Mesothelial cell of epicardium (in vitro differentiated cells): Measurements from ENCODE around the gene EZH2. TPM values are rescaled to one million over a fixed set of nuclear protein-coding genes. Genes with fewer than 3 reads are reported as not detected.

Experiments used
- DNase-seq, 2 experiments: peaks; one replicate each; pipeline ENCODE4 v3.0.0; 2021; ENCODE audit warnings: low spot score in 2 of 2; ENCODE audit not compliant: unreplicated experiment in 2 of 2
- H3K27ac Mint-ChIP-seq: 2 replicates; pipeline ENCODE4 v1.8.0; 2021; ENCODE audit warnings: mixed read lengths
- H3K27me3 Mint-ChIP-seq: 2 replicates; pipeline ENCODE4 v1.8.0; 2021; ENCODE audit warnings: low read depth, mixed read lengths
- H3K36me3 Mint-ChIP-seq: 2 replicates; pipeline ENCODE4 v1.8.0; 2021; ENCODE audit warnings: mixed read lengths
- H3K4me1 Mint-ChIP-seq: 2 replicates; pipeline ENCODE4 v1.8.0; 2021; ENCODE audit warnings: mixed read lengths
- H3K4me3 Mint-ChIP-seq: 2 replicates; pipeline ENCODE4 v1.8.0; 2021; ENCODE audit warnings: mild to moderate bottlenecking, moderate library complexity, mixed read lengths
- H3K9me3 Mint-ChIP-seq: 2 replicates; pipeline ENCODE4 v1.8.0; 2021; ENCODE audit warnings: mixed read lengths
- total RNA-seq: library from RNA; stranded (reverse); gene quantifications from 3 replicates; pipeline ENCODE4 v1.2.1, GENCODE V29; 2021
- TF ChIP-seq, protein P1 (sequence below): fragments of 200-600 bp; sonication (generic); IDR thresholded peaks from one replicate; pipeline ENCODE4 v1.5.0; 2021; ENCODE audit warnings: antibody characterized with exemption; ENCODE audit not compliant: unreplicated experiment

Gene EZH2
- total RNA-seq, 1 donor from 2014 or later = 29.2 TPM

DNA sequence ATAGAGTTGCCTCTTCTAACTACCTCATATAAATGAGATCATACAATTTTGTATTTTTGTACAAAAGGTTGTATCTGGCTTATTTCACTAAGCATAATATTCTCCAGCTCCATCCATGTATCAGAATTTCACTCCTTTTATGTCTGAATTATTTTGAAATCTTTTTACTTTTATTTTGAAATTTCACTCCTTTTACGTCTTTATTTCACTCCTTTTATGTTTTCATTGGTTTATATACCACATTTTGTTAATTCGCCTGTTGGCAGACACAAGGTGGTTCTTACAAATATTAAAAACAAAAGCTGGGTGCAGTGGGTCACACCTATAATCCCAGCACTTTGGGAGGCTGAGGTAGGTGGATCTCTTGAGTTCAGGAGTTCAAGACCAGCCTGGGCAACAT lies 5.8 kb downstream of the EZH2 start:
- no peak overlapping the region for H3K27ac Mint-ChIP-seq

DNA sequence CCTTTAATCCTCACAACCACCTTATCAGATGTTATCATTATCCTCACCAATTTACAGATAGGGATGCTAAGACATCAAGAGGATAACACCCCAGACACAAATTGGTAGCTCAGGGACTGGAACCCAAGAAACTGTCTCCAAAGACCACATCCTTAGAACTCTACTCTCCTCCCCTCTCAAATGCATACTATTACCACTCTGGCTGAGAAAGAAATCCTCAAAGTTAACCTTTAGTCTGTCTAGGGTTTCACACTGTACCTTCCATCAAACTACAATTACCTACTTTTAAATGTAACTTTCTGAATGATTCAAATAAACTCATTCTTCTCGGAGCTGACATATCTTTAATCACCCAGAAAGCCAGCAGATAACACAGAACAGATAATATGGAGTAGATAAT lies 6.6 kb downstream of the EZH2 start:
- H3K9me3 Mint-ChIP-seq = no peaks in the 10 kb centered on the region
- no peak overlapping the region for H3K27ac Mint-ChIP-seq
- no peak for DNase-seq
- no peaks in the 10 kb centered on the region for H3K36me3 Mint-ChIP-seq
- peaks cover 13% of the 10 kb centered on the region for H3K4me1 Mint-ChIP-seq
- no peaks in the 10 kb centered on the region for H3K27me3 Mint-ChIP-seq
- TF ChIP-seq, protein P1, sequence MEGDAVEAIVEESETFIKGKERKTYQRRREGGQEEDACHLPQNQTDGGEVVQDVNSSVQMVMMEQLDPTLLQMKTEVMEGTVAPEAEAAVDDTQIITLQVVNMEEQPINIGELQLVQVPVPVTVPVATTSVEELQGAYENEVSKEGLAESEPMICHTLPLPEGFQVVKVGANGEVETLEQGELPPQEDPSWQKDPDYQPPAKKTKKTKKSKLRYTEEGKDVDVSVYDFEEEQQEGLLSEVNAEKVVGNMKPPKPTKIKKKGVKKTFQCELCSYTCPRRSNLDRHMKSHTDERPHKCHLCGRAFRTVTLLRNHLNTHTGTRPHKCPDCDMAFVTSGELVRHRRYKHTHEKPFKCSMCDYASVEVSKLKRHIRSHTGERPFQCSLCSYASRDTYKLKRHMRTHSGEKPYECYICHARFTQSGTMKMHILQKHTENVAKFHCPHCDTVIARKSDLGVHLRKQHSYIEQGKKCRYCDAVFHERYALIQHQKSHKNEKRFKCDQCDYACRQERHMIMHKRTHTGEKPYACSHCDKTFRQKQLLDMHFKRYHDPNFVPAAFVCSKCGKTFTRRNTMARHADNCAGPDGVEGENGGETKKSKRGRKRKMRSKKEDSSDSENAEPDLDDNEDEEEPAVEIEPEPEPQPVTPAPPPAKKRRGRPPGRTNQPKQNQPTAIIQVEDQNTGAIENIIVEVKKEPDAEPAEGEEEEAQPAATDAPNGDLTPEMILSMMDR = no peak
- H3K4me3 Mint-ChIP-seq = no peak overlapping the region

More for the DNA sequence above, 5.8 kb downstream of the EZH2 start:
- Mint-ChIP-seq H3K36me3 (no peaks in the 10 kb centered on the region), H3K9me3 (no peaks in the 10 kb centered on the region), H3K27me3 (no peaks in the 10 kb centered on the region), H3K4me3 (no peak overlapping the region), H3K4me1 (peaks cover 13% of the 10 kb centered on the region)
- TF ChIP-seq, protein P1 = no peak
- no peak for DNase-seq

DNA sequence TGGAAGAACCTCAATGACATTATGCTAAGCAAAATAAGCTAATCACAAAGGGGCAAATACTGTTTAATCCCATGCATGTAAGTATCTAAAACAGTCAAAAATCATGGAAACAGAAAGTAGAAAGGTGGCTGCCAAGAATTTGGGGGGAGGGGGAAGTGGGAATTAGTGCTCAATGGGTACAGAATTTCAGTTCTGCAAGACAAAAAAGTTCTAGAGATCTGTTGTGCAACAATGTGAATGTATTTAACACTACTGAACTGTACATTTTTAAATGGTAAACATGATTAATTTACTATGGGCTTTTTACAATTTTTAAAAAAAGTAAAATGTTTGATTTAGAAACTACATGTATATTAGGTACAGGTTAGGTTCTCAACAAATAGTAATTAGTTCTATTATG lies 11.9 kb downstream of the EZH2 start:
- DNase-seq = no peak
- Mint-ChIP-seq H3K4me3 (no peak overlapping the region), H3K27me3 (no peaks in the 10 kb centered on the region), H3K4me1 (peaks cover 3% of the 10 kb centered on the region), H3K36me3 (peaks cover 6% of the 10 kb centered on the region), H3K9me3 (peaks cover 10% of the 10 kb centered on the region), H3K27ac (no peak overlapping the region)
- TF ChIP-seq, protein P1 = no peak

DNA sequence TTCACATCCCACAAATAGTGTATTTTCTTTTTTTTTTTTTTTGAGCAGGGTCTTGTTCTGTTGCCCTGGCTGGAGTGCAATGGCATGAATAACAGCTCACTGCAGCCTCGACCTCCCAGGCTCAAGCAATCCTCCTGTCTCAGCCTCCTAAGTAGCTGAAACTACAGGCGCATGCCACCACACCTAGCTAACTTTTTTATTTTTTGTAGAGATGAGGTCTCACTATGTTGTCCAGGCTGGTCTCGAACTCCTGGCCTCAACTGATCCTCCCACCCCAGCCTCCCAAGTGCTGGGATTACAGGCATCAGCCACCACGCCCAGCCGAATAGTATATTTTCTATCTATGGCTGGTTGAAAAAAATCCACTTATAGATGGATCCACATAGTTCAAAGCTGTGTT lies 12.5 kb downstream of the EZH2 start:
- Mint-ChIP-seq H3K27ac (no peak overlapping the region), H3K9me3 (peaks cover 10% of the 10 kb centered on the region), H3K4me1 (peaks cover 3% of the 10 kb centered on the region), H3K27me3 (no peaks in the 10 kb centered on the region), H3K36me3 (peaks cover 6% of the 10 kb centered on the region), H3K4me3 (no peak overlapping the region)
- no peak for DNase-seq
- TF ChIP-seq, protein P1 = no peak

DNA sequence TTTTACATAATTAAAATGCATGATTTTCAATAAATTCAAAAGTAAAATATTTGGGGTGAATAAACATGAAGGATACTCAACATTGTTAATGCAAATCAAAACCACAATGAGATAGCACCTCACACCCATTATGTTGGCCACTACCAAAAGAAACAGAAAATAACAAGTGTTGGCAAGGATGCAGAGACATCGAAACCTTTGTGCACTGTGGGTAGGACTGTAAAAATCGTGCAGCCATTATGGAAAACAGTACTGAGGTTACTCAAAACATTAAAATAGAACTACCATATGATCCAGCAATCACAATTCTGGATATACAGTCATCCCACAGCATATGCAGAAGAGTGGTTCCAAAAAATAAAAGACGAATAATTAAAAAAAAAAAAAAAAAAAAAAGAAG lies 13.1 kb downstream of the EZH2 start:
- H3K36me3 Mint-ChIP-seq = peaks cover 6% of the 10 kb centered on the region
- peaks cover 3% of the 10 kb centered on the region for H3K4me1 Mint-ChIP-seq
- DNase-seq = no peak
- no peaks in the 10 kb centered on the region for H3K27me3 Mint-ChIP-seq
- no peak overlapping the region for H3K4me3 Mint-ChIP-seq
- H3K27ac Mint-ChIP-seq = no peak overlapping the region
- H3K9me3 Mint-ChIP-seq = peaks cover 10% of the 10 kb centered on the region
- TF ChIP-seq, protein P1 = no peak

DNA sequence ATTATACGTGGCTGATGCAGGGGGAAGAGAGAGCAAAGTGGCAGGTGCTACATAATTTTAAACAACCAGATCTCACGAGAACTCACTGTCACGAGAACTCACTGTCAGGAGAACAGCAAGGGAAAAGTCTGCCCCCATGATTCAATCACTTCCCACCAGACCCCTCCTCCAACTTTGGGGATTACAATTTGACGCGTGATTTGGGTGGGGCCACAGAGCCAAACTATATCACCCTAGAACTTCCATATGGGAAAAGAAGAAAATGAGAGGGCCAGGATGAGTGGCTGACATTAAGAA lies 15.8 kb downstream of the EZH2 start:
- no peaks in the 10 kb centered on the region for H3K27me3 Mint-ChIP-seq
- no peak overlapping the region for H3K4me3 Mint-ChIP-seq
- H3K4me1 Mint-ChIP-seq = peaks cover 13% of the 10 kb centered on the region
- no peak for DNase-seq
- H3K9me3 Mint-ChIP-seq = peaks cover 10% of the 10 kb centered on the region
- H3K36me3 Mint-ChIP-seq = peaks cover 6% of the 10 kb centered on the region
- TF ChIP-seq, protein P1 = no peak
- H3K27ac Mint-ChIP-seq = no peak overlapping the region
